NCI-H1436 (cell line): ENCODE results near the gene PPP1R3E.
"Not testable (repeated sequence)": the region's sequence is repeated elsewhere in the genome, so short reads cannot be mapped to it uniquely, and the experiment has no call there.

Experiments used
- DNase-seq: peaks from one replicate; lab custom pipeline; 2025; lab: John Stamatoyannopoulos, UW

PPP1R3E gene

GRCh38 chr14:23302290-23303225, at the start of gene PPP1R3E:
Gene PPP1R3E (minus strand): TSS chr14:23302859. CDS start chr14:23302576, 283 bp downstream.
- peak; percentile 58 for DNase-seq

- DNase-seq, result no peak
Measured at GRCh38 chr14:23351681-23352505, 49.2 kb upstream of the PPP1R3E start.

GRCh38 chr14:23349156-23349845, 46.6 kb upstream of the PPP1R3E start:
- DNase-seq, result no peak

- no peak for DNase-seq
Measured at GRCh38 chr14:23348297-23348655, 45.6 kb upstream of the PPP1R3E start.

- no peak for DNase-seq
Measured at GRCh38 chr14:23347406-23348296, 45.0 kb upstream of the PPP1R3E start.

- DNase-seq, result no peak
Measured at GRCh38 chr14:23346693-23347405, 44.2 kb upstream of the PPP1R3E start.

GRCh38 chr14:23345987-23346692, 43.5 kb upstream of the PPP1R3E start:
- no peak for DNase-seq

- no peak for DNase-seq
Measured at GRCh38 chr14:23344481-23344880, 41.8 kb upstream of the PPP1R3E start.

- no peak for DNase-seq
Measured at GRCh38 chr14:23339506-23340268, 37.0 kb upstream of the PPP1R3E start.

- no peak for DNase-seq
Measured at GRCh38 chr14:23335623-23336022, 33.0 kb upstream of the PPP1R3E start.

GRCh38 chr14:23327947-23328744, 25.5 kb upstream of the PPP1R3E start:
- DNase-seq, result peak; percentile 51

GRCh38 chr14:23326491-23327332, 24.1 kb upstream of the PPP1R3E start:
- DNase-seq, result no peak

- DNase-seq, result not testable (repeated sequence)
Measured at GRCh38 chr14:23325746-23326145, 23.1 kb upstream of the PPP1R3E start.

GRCh38 chr14:23324993-23325392, 22.3 kb upstream of the PPP1R3E start:
- DNase-seq, result no peak

GRCh38 chr14:23324455-23324846, 21.8 kb upstream of the PPP1R3E start:
- DNase-seq, result no peak

- no peak for DNase-seq
Measured at GRCh38 chr14:23323838-23324454, 21.3 kb upstream of the PPP1R3E start.
